Pancreas (tissue), 10 donors: ENCODE data around the gene SEPTIN3. TPM values are rescaled to one million over a fixed set of nuclear protein-coding genes. Genes with fewer than 3 reads are reported as not detected.

ENCODE experiments used
- ATAC-seq, 4 donors: fragments of 200-7000 bp; cut with Tn5 transposase; one replicate each; pipeline versions ENCODE4 v1.8.0 to v1.9.1; 2020; ENCODE audit warnings: mild to moderate bottlenecking in 4 of 4, moderate library complexity in 4 of 4
- DNase-seq, 6 donors: peaks; one replicate each; pipeline ENCODE4 v3.0.0-alpha.2; 2020
- FAIRE-seq: peaks from 2 replicates; lab custom pipeline; 2012; peaks lifted over from hg19 to GRCh38; lab: Jason Lieb, UNC
- H3K27ac ChIP-seq, 4 donors: fragments of 200-600 bp; sonication (generic); 1 replicate in 3 of 4; 2 replicates in 1 of 4; pipeline versions ENCODE4 v1.5.0 to v1.8.0; 2020
- H3K27me3 ChIP-seq, 4 donors: fragments of 200-600 bp; one replicate each; pipeline ENCODE4 v1.8.0; 2021
- H3K36me3 ChIP-seq, 3 donors: fragments of 200-600 bp; sonication (generic) in 1 of 3; one replicate each; pipeline versions ENCODE4 v1.5.0 to v1.8.0; 2020 to 2021
- H3K4me1 ChIP-seq, 3 donors: fragments of 200-600 bp; one replicate each; pipeline ENCODE4 v1.8.0; 2021
- H3K4me3 ChIP-seq, 4 donors: fragments of 200-600 bp; sonication (generic) in 2 of 4; one replicate each; pipeline versions ENCODE4 v1.5.0 to v1.8.0; 2020 to 2021
- H3K9me3 ChIP-seq, 4 donors: fragments of 200-600 bp; one replicate each; pipeline ENCODE4 v1.8.0; 2021
- CTCF ChIP-seq, 4 donors: fragments of 200-600 bp; sonication (generic) in 3 of 4; IDR thresholded peaks; one replicate each; pipeline versions ENCODE4 v1.5.0 to v1.8.0; 2021; ENCODE audit warnings: antibody characterized with exemption in 4 of 4
- WGBS, 2 donors: extraction: QIAGEN DNeasy Blood & Tissue Kit; methylation state at CpG; one replicate each; pipeline ENCODE4 v1.1.7; 2013; 5-methylcytosine and 5-hydroxymethylcytosine counted together
- intact Hi-C, 3 donors: fragments of 100-400 bp; cut with DNase I; formaldehyde crosslinking; loops; one replicate each; pipeline versions ENCODE4 v1.11.1 to v1.14.2; 2022
- polyA plus RNA-seq, 2 donors: library from polyadenylated mRNA; stranded (reverse); fragments of 200-250 nt; gene quantifications; one replicate each; pipeline ENCODE4 v1.2.3, GENCODE V29; 2013
- total RNA-seq, 6 donors: library from RNA; stranded (reverse); fragmentation: NEBNext Ultra II Directional in 4 of 6; extraction: Animal tissue kit (Norgen Biotek cat#: 25700) in 4 of 6; gene quantifications; one replicate each; pipeline versions ENCODE4 v1.2.1 to v1.2.4, GENCODE V29; 2021 to 2023
- donor health status: healthy with polysubstance abuse.
- donor health status: DM: no; HTN: no; CAD: no; lungs with moderate emphysema.
- donor health status: DM: no; HTN: no; CAD: no.
- donor health status: control.
- donor health status: control.
- donor health status: Bipolar disorder and iron deficiency.
- donor health status: DM: yes; HTN: yes; CAD: no.
- donor health status: DM: no; HTN: no; CAD: no.
- donor health status: DM: no; HTN: no; CAD: no.
- donor health status: DM: yes; HTN: yes; CAD: no.

The SEPTIN3 gene
- total and polyA plus RNA-seq, 8 donors: 0.22 to 8.5 (median 1.3) TPM

GRCh38 chr22:41939981-41940831 is 29.0 kb upstream of the SEPTIN3 start:
- Histone ChIP-seq H3K27ac (peak overlapping the region in 2 of 4 donors; percentile 8 to 16), H3K36me3 (no peaks in the 10 kb centered on the region), H3K9me3 (no peaks in the 10 kb centered on the region), H3K27me3 (no peaks in the 10 kb centered on the region), H3K4me1 (no peaks in the 10 kb centered on the region), H3K4me3 (no peak overlapping the region)
- peak in 2 of 4 donors; percentile 13 to 30 for ATAC-seq
- WGBS, 2 donors: 85 to 91% methylated on average over 13 of the region's 13 CpGs
- intact Hi-C loops: loop anchor here in 2 of 3 donors (5.0 to 10.0 kb wide), 5 partner anchors 113 to 245 kb away; partner anchors contain the start of gene MEI1 (in 2 of the 2)
- FAIRE-seq: no peak
- peak in 1 of 6 donors; percentile 15 for DNase-seq
- TF ChIP-seq CTCF (IDR thresholded peaks at IDR 0.05): no peak

- no peaks in the 10 kb centered on the region for H3K9me3 ChIP-seq
- DNase-seq (peak; percentile 63 to 92 (median 86)), FAIRE-seq (no peak), ATAC-seq (peak; percentile 89 to 97 (median 94))
- 49 to 53% methylated on average over 13 of the region's 13 CpGs for WGBS, 2 donors
- H3K36me3 ChIP-seq: no peaks in the 10 kb centered on the region
- H3K27ac ChIP-seq: peak overlapping the region in 1 of 4 donors; percentile 16
- H3K4me3 ChIP-seq: no peak overlapping the region
- TF ChIP-seq CTCF (IDR thresholded peaks at IDR 0.05): peak; percentile 80 to 91 (median 86)
- H3K27me3 ChIP-seq: no peaks in the 10 kb centered on the region
- intact Hi-C loops: loop anchor here in 2 of 3 donors (5.0 to 10.0 kb wide), 5 partner anchors 114 to 246 kb away; partner anchors contain the start of gene MEI1 (in 2 of the 2)
- H3K4me1 ChIP-seq: peaks cover 0 to 5% (median 0%) of the 10 kb centered on the region in 3 donors
Observed at GRCh38 chr22:41940832-41941765, 28.1 kb upstream of the SEPTIN3 start.

- DNase-seq (no peak), ATAC-seq (no peak), FAIRE-seq (no peak)
- H3K4me1 ChIP-seq: peaks cover 0 to 7% (median 0%) of the 10 kb centered on the region in 3 donors
- no peak overlapping the region for H3K27ac ChIP-seq
- no peak for TF ChIP-seq CTCF (IDR thresholded peaks at IDR 0.05)
- no peaks in the 10 kb centered on the region for H3K27me3 ChIP-seq
- no peaks in the 10 kb centered on the region for H3K9me3 ChIP-seq
- intact Hi-C loops: loop anchor here in 2 of 3 donors (5.0 to 10.0 kb wide), 5 partner anchors 116 to 249 kb away; partner anchors contain the start of gene MEI1 (in 2 of the 2)
- no peaks in the 10 kb centered on the region for H3K36me3 ChIP-seq
- H3K4me3 ChIP-seq: no peak overlapping the region
- 55 to 61% methylated on average over 9 of the region's 9 CpGs for WGBS, 2 donors
Observed at GRCh38 chr22:41943661-41944209, 25.5 kb upstream of the SEPTIN3 start.

GRCh38 chr22:41946629-41947423 is 22.4 kb upstream of the SEPTIN3 start, which contains the start of gene CENPM:
Gene CENPM, minus strand, starts transcription at chr22:41947152. Its CDS starts 76 bp downstream, at chr22:41947076.
- peak within 1 kb of the TSS in 2 of 4 donors; percentile 10 to 16 for H3K27ac ChIP-seq
- DNase-seq (peak; percentile 89 to 95 (median 92)), ATAC-seq (peak; percentile 98 to 99 (median 98)), FAIRE-seq (no peak)
- no peaks in the 10 kb centered on the region for H3K36me3 ChIP-seq
- H3K4me3 ChIP-seq: peak within 1 kb of the TSS; percentile 59 to 83 (median 76)
- intact Hi-C loops: loop anchor here in 1 of 3 donors (10.0 kb wide), 2 partner anchors 122 to 252 kb away; partner anchors contain the start of gene MEI1
- peaks cover 0 to 7% (median 0%) of the 10 kb centered on the region in 3 donors for H3K4me1 ChIP-seq
- no peaks in the 10 kb centered on the region for H3K9me3 ChIP-seq
- H3K27me3 ChIP-seq: no peaks in the 10 kb centered on the region
- 1% methylated on average over 56 of the region's 56 CpGs for WGBS, 2 donors
- no peak for TF ChIP-seq CTCF (IDR thresholded peaks at IDR 0.05)
